ENCODE results near the gene DLX3.

The DLX3 gene

GRCh38 chr17:49992191-49992932, 2.7 kb downstream of the DLX3 start:
- DNase-seq (ENCODE audit: low read depth) = no peak

GRCh38 chr17:49991409-49991808, 3.6 kb downstream of the DLX3 start:
- no peak for DNase-seq (ENCODE audit: low read depth)

GRCh38 chr17:49990921-49991320, 4.1 kb downstream of the DLX3 start:
- no peak for DNase-seq (ENCODE audit: low read depth)

GRCh38 chr17:49990331-49990730, 4.7 kb downstream of the DLX3 start:
- DNase-seq (ENCODE audit: low read depth) = no peak

GRCh38 chr17:49989518-49989880, 5.5 kb downstream of the DLX3 start:
- no peak for DNase-seq (ENCODE audit: low read depth)

GRCh38 chr17:49987681-49988441, 7.2 kb downstream of the DLX3 start:
- no peak for DNase-seq (ENCODE audit: low read depth)

- no peak for DNase-seq (ENCODE audit: low read depth)
Measured at GRCh38 chr17:49987290-49987585, 7.8 kb downstream of the DLX3 start.

GRCh38 chr17:49986396-49987289, 8.4 kb downstream of the DLX3 start:
- DNase-seq (ENCODE audit: low read depth) = no peak

- DNase-seq (ENCODE audit: low read depth) = no peak
Measured at GRCh38 chr17:49985310-49985990, 9.6 kb downstream of the DLX3 start.

- DNase-seq (ENCODE audit: low read depth) = no peak
Measured at GRCh38 chr17:49984776-49985175, 10.2 kb downstream of the DLX3 start.

GRCh38 chr17:49984283-49984682, 10.7 kb downstream of the DLX3 start:
- no peak for DNase-seq (ENCODE audit: low read depth)

GRCh38 chr17:49980703-49981197, 14.3 kb downstream of the DLX3 start:
- no peak for DNase-seq (ENCODE audit: low read depth)

- no peak for DNase-seq (ENCODE audit: low read depth)
Measured at GRCh38 chr17:49979748-49980479, 15.1 kb downstream of the DLX3 start.

GRCh38 chr17:49978501-49978900, 16.5 kb downstream of the DLX3 start:
- no peak for DNase-seq (ENCODE audit: low read depth)

GRCh38 chr17:49977463-49978389, 17.3 kb downstream of the DLX3 start:
- DNase-seq (ENCODE audit: low read depth) = no peak

- DNase-seq (ENCODE audit: low read depth) = no peak
Measured at GRCh38 chr17:49976828-49977202, 18.2 kb downstream of the DLX3 start.

GRCh38 chr17:49976163-49976827, 18.7 kb downstream of the DLX3 start:
- DNase-seq (ENCODE audit: low read depth) = no peak

GRCh38 chr17:49975531-49975930, 19.5 kb downstream of the DLX3 start:
- no peak for DNase-seq (ENCODE audit: low read depth)

- no peak for DNase-seq (ENCODE audit: low read depth)
Measured at GRCh38 chr17:49973271-49973615, 21.8 kb downstream of the DLX3 start.
